OCI-LY1 (cell line): Measurements from ENCODE around the gene NINJ2.

Experiments used
- H2AFZ ChIP-seq: fragments of 200-600 bp; sonication (generic), shearing (Covaris generic); 2 replicates; pipeline ENCODE4 v1.6.0; 2014; ENCODE audit warnings: antibody characterized with exemption, mild to moderate bottlenecking, low read length
- H3F3A ChIP-seq: fragments of 200-600 bp; sonication (generic), shearing (Covaris generic); 2 replicates; pipeline ENCODE4 v1.6.0; 2014; ENCODE audit warnings: mild to moderate bottlenecking, antibody characterized with exemption, low read length, moderate library complexity; ENCODE audit not compliant: insufficient read depth
- H3K27ac ChIP-seq: fragments of 200-600 bp; sonication (generic); 2 replicates; pipeline ENCODE4 v1.5.1; 2014; ENCODE audit warnings: low read length, mixed run types, mild to moderate bottlenecking, low read depth; ENCODE audit not compliant: poor library complexity, severe bottlenecking
- H3K27me3 ChIP-seq: fragments of 200-600 bp; sonication (generic); 2 replicates; pipeline ENCODE4 v1.6.0; 2014; ENCODE audit warnings: antibody characterized with exemption, mild to moderate bottlenecking, low read length, moderate library complexity; ENCODE audit not compliant: insufficient read depth
- H3K36me3 ChIP-seq: fragments of 200-600 bp; sonication (generic); 2 replicates; pipeline ENCODE4 v1.6.1; 2014; ENCODE audit warnings: mild to moderate bottlenecking, antibody characterized with exemption, low read length, moderate library complexity, mixed read lengths; ENCODE audit not compliant: insufficient read depth
- H3K4me1 ChIP-seq: fragments of 200-600 bp; sonication (generic); 2 replicates; pipeline ENCODE4 v1.5.1; 2014; ENCODE audit warnings: mild to moderate bottlenecking, low read length, moderate library complexity; ENCODE audit not compliant: insufficient read depth, severe bottlenecking
- H3K4me2 ChIP-seq: fragments of 200-600 bp; sonication (generic), shearing (Covaris generic); 2 replicates; pipeline ENCODE4 v1.6.1; 2014; ENCODE audit warnings: low read length
- H3K4me3 ChIP-seq: fragments of 200-600 bp; sonication (generic); 2 replicates; pipeline ENCODE4 v1.5.1; 2014; ENCODE audit warnings: low read length, low read depth, mild to moderate bottlenecking, mixed read lengths; ENCODE audit not compliant: poor library complexity, severe bottlenecking
- H3K79me2 ChIP-seq: fragments of 200-600 bp; shearing (Covaris generic); 2 replicates; pipeline ENCODE4 v1.6.1; 2016; ENCODE audit warnings: mixed run types, low read length, mixed read lengths; ENCODE audit not compliant: insufficient read depth
- H3K9ac ChIP-seq: fragments of 200-600 bp; sonication (generic), shearing (Covaris generic); 2 replicates; pipeline ENCODE4 v1.6.1; 2014; ENCODE audit warnings: mild to moderate bottlenecking, low read length, mixed read lengths
- H3K9me2 ChIP-seq: fragments of 200-600 bp; sonication (generic), shearing (Covaris generic); 2 replicates; pipeline ENCODE4 v1.6.1; 2014; ENCODE audit warnings: low read depth, mild to moderate bottlenecking, low read length, mixed read lengths
- H3K9me3 ChIP-seq: fragments of 200-600 bp; shearing (Covaris generic); 2 replicates; pipeline ENCODE4 v1.6.1; 2014; ENCODE audit warnings: low read length, mixed read lengths
- H4K20me1 ChIP-seq: fragments of 200-600 bp; sonication (generic), shearing (Covaris generic); 2 replicates; pipeline ENCODE4 v1.6.0; 2016; ENCODE audit warnings: mild to moderate bottlenecking, low read length; ENCODE audit not compliant: insufficient read depth
- EZH2 ChIP-seq: fragments of 200-600 bp; sonication (generic), shearing (Covaris generic); IDR thresholded peaks from 2 replicates; pipeline ENCODE4 v1.8.0; 2017; ENCODE audit warnings: borderline replicate concordance, mixed run types, mild to moderate bottlenecking, antibody characterized with exemption, low read length, moderate library complexity, mixed read lengths
- TF ChIP-seq, protein P1 (sequence below): fragments of 200-600 bp; sonication (generic), shearing (Covaris generic); IDR thresholded peaks from 2 replicates; pipeline ENCODE4 v1.5.1; 2017; ENCODE audit warnings: mild to moderate bottlenecking, antibody characterized with exemption, low read length, moderate library complexity, mixed read lengths

The NINJ2 gene

DNA sequence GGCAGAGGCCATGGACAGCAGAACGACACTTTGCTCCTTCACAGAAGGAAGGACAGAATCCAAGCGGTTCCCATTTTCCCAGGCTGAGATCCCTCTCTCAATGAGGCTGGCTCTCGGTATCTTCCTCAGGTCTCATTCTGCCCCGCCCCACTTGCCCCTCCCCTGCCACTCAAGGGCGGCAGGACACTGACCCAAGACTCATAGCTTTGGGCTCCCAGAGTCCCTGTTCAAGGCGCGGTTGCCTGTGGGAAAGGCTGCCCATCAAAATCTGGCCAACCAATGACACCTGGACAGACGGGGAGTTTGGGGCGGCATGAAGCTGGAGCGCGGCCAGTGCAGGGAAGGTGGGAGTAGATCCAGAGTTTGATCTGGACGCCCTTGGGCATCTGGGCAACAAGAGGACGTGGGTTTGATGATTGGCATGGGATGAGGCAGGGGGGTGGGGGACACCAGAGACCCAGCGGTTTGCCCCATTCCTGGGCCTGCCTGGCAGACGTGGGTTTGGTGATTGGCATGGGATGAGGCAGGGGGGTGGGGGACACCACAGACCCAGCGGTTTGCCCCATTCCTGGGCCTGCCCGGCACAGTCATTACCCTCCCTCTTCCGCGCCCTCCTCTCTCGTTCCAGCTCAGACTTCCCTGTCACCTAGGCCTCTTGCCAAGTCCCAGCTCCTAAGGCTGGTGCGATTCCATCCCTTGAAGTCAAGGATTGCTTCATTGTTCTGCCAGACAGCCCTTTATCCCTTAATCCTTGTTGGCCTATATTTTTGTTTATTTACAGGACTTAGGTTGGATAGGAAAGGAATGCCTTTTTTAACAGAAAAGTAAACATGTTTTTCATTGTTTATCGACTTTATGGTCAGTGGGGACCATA lies 92.1 kb downstream of the NINJ2 start:
- peaks cover 6% of the 10 kb centered on the region; the same call in 1 of the 2 replicates for H3K36me3 ChIP-seq
- no peaks in the 10 kb centered on the region for H3K79me2 ChIP-seq
- H3K27ac ChIP-seq: no peak overlapping the region
- no peaks in the 10 kb centered on the region for H3K9me2 ChIP-seq
- peaks cover 24% of the 10 kb centered on the region for H3K4me1 ChIP-seq
- H3K4me3 ChIP-seq: no peak overlapping the region
- H2AFZ ChIP-seq: no peak overlapping the region
- no peak overlapping the region for H3K4me2 ChIP-seq
- no peak overlapping the region for H3K9ac ChIP-seq
- no peaks in the 10 kb centered on the region for H3K9me3 ChIP-seq
- TF ChIP-seq EZH2: no peak
- TF ChIP-seq, protein P1, sequence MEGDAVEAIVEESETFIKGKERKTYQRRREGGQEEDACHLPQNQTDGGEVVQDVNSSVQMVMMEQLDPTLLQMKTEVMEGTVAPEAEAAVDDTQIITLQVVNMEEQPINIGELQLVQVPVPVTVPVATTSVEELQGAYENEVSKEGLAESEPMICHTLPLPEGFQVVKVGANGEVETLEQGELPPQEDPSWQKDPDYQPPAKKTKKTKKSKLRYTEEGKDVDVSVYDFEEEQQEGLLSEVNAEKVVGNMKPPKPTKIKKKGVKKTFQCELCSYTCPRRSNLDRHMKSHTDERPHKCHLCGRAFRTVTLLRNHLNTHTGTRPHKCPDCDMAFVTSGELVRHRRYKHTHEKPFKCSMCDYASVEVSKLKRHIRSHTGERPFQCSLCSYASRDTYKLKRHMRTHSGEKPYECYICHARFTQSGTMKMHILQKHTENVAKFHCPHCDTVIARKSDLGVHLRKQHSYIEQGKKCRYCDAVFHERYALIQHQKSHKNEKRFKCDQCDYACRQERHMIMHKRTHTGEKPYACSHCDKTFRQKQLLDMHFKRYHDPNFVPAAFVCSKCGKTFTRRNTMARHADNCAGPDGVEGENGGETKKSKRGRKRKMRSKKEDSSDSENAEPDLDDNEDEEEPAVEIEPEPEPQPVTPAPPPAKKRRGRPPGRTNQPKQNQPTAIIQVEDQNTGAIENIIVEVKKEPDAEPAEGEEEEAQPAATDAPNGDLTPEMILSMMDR: no peak
- H3K27me3 ChIP-seq: no peaks in the 10 kb centered on the region
- no peaks in the 10 kb centered on the region for H4K20me1 ChIP-seq
- no peaks in the 10 kb centered on the region for H3F3A ChIP-seq

DNA sequence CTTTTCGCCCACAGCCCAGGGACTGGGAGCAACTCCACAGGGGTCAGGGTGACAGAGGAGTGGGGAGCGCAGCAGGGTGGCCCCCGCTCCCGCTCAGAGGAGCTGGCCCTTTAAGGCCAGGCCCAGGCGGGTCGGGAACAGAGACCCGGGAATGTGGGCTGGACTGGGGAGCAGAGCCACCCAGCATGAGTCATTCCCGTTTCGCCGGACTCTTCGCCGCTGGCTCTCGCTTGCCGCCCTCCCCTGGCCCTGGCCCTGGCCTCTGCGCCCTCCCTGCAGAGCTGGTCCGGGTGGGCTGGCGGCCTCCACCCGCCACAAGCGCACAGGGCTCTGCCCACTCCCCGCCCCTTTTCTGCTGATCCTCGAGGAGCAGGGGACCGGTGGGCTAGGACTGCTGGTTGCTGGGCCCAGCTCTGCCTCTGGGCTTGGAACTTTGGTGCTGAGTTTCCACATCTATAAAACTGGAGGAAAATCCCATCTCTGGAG lies 92.8 kb downstream of the NINJ2 start:
- H4K20me1 ChIP-seq: no peaks in the 10 kb centered on the region
- peak overlapping the region; percentile 60 for H3K4me3 ChIP-seq
- H3K9me3 ChIP-seq: no peaks in the 10 kb centered on the region
- peaks cover 17% of the 10 kb centered on the region for H3K4me1 ChIP-seq
- H3K27me3 ChIP-seq: no peaks in the 10 kb centered on the region
- H3F3A ChIP-seq: no peaks in the 10 kb centered on the region
- peak overlapping the region; percentile 76 for H3K4me2 ChIP-seq
- no peak overlapping the region; the same call in 1 of the 2 replicates for H3K9ac ChIP-seq
- no peaks in the 10 kb centered on the region for H3K9me2 ChIP-seq
- H3K36me3 ChIP-seq: peaks cover 13% of the 10 kb centered on the region
- H3K27ac ChIP-seq: no peak overlapping the region
- no peak overlapping the region for H2AFZ ChIP-seq
- TF ChIP-seq, protein P1: no peak
- TF ChIP-seq EZH2: no peak
- H3K79me2 ChIP-seq: no peaks in the 10 kb centered on the region

DNA sequence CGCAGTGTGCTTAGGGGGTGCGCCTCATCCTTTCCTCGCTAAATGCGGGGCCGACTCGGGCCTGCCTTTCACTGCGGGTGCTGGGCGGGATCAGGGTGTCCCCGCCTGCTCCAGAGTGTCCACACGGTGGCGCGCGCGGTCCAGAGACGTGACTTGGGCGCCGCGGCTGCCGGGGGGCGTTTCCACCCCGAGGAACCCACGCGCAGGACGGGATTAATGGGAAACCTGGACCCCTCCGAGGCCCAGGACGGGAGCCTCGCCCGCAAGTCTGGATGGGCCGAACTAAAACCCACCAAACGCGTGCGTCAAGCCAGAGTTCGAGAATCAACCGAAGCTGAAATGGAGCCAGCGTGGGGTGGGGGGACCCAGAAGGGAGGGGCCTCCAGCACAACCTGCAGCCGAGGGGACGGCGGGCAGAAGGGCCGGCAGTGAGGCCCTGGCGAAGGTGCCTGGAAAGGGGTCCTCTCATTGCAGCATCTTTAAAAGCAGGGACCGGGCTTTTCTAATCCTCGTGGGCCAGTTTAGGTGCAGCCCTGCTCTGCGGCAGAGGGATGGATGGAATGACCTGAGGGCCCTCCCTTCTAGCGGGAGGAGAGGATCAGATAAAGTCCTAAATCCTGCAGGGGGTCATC lies 93.3 kb downstream of the NINJ2 start:
- H3K9me2 ChIP-seq: no peaks in the 10 kb centered on the region
- peak overlapping the region; percentile 60 for H3K4me3 ChIP-seq
- peak overlapping the region; percentile 76 for H3K4me2 ChIP-seq
- TF ChIP-seq, protein P1: peak; percentile 99
- TF ChIP-seq EZH2: no peak
- H3K27me3 ChIP-seq: no peaks in the 10 kb centered on the region
- no peak overlapping the region for H2AFZ ChIP-seq
- H3K9ac ChIP-seq: peak overlapping the region; percentile 49; the same call in 1 of the 2 replicates
- no peaks in the 10 kb centered on the region for H3K9me3 ChIP-seq
- H4K20me1 ChIP-seq: no peaks in the 10 kb centered on the region
- H3F3A ChIP-seq: no peaks in the 10 kb centered on the region
- peaks cover 18% of the 10 kb centered on the region for H3K36me3 ChIP-seq
- no peaks in the 10 kb centered on the region for H3K79me2 ChIP-seq
- peaks cover 14% of the 10 kb centered on the region for H3K4me1 ChIP-seq
- H3K27ac ChIP-seq: no peak overlapping the region
